HG03280 (cell line): ENCODE data around the gene NLRP5.
"Not testable (repeated sequence)": the region's sequence is repeated elsewhere in the genome, so short reads cannot be mapped to it uniquely, and the experiment has no call there.

ENCODE experiments used
- ATAC-seq: cut with Tn5 transposase; IDR thresholded peaks from one replicate; pipeline ENCODE4 v1.9.1; 2021; ENCODE audit warnings: mild to moderate bottlenecking, moderate library complexity; ENCODE audit not compliant: unreplicated experiment

NLRP5 gene

GRCh38 chr19:55986487-55986886, at the start of gene NLRP5:
TSS of gene NLRP5 (plus strand) at chr19:55986775.
- ATAC-seq: no peak

GRCh38 chr19:55939206-55939605, 47.4 kb upstream of the NLRP5 start:
- ATAC-seq: no peak

GRCh38 chr19:55940306-55940705, 46.3 kb upstream of the NLRP5 start:
- no peak for ATAC-seq

- ATAC-seq: no peak
These were observed 39.0 kb upstream of the NLRP5 start, which contains the start of gene NLRP8 for GRCh38 chr19:55947532-55947931. TSS of gene NLRP8 (plus strand) at chr19:55947832.

- not testable (repeated sequence) for ATAC-seq
These were observed 36.0 kb upstream of the NLRP5 start for GRCh38 chr19:55950566-55950965.

GRCh38 chr19:55956431-55956830, 30.1 kb upstream of the NLRP5 start:
- no peak for ATAC-seq

- no peak for ATAC-seq
These were observed 28.2 kb upstream of the NLRP5 start for GRCh38 chr19:55958356-55958755.

GRCh38 chr19:55959996-55960675, 26.4 kb upstream of the NLRP5 start:
- no peak for ATAC-seq

GRCh38 chr19:55962186-55962585, 24.4 kb upstream of the NLRP5 start:
- no peak for ATAC-seq

GRCh38 chr19:55973982-55974381, 12.6 kb upstream of the NLRP5 start:
- ATAC-seq: no peak

GRCh38 chr19:55980415-55980814, 6.2 kb upstream of the NLRP5 start:
- ATAC-seq: no peak

- ATAC-seq: no peak
These were observed 1.3 kb upstream of the NLRP5 start for GRCh38 chr19:55985254-55985653.

GRCh38 chr19:55990831-55991230, 4.3 kb downstream of the NLRP5 start:
- ATAC-seq: no peak

- ATAC-seq: no peak
These were observed 6.9 kb downstream of the NLRP5 start for GRCh38 chr19:55993492-55993891.

GRCh38 chr19:56014765-56015164, 28.2 kb downstream of the NLRP5 start:
- ATAC-seq: no peak

- no peak for ATAC-seq
These were observed 29.2 kb downstream of the NLRP5 start for GRCh38 chr19:56015756-56016155.

GRCh38 chr19:56019325-56019724, 32.8 kb downstream of the NLRP5 start:
- ATAC-seq: not testable (repeated sequence)

GRCh38 chr19:56020355-56020975, 33.9 kb downstream of the NLRP5 start:
- ATAC-seq: not testable (repeated sequence)

- ATAC-seq: no peak
These were observed 40.2 kb downstream of the NLRP5 start for GRCh38 chr19:56026769-56027168.

GRCh38 chr19:56053596-56053995, 67.0 kb downstream of the NLRP5 start:
- ATAC-seq: no peak

- no peak for ATAC-seq
These were observed 79.8 kb downstream of the NLRP5 start for GRCh38 chr19:56066152-56067023.

GRCh38 chr19:56069642-56070041, 83.1 kb downstream of the NLRP5 start:
- ATAC-seq: no peak
